ENCODE measurements around the gene EIF4G3.
"Not testable (repeated sequence)": the region's sequence is repeated elsewhere in the genome, so short reads cannot be mapped to it uniquely, and the experiment has no call there.

EIF4G3 gene

DNA sequence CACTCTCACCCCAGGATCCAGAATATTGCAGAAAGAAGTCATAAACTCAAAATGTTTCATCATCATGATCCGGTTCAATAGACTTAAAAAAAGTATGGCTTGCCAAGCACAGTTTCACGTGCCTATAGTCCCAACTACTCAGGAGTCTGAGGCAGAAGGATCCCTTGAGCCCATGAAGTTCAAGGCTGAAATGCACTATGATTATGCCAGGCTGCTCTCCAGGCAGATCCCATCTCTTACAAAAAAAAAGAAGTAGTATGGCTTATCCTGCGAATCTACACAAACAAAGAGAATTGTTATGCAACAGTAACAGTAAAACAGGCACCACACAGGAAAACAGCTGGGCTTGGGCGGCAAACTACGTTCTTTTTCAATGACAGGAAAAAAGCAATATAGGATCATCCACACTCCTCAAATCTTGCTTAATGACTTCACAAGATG lies 76.2 kb downstream of the EIF4G3 start:
- no peak for DNase-seq (ENCODE audit: low read depth)

DNA sequence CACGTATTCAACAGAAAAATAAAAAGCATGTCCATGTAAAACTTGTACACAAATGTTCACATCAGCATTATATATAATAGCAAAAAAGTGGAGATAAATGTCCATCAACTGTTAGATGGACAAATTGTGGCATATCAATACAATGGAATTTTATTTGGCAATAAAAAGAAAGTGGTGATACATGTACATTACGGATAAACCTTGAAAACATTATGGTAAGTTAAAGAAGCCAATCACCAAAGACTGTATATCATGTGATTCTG lies 76.9 kb downstream of the EIF4G3 start:
- DNase-seq (ENCODE audit: low read depth): no peak

- no peak for DNase-seq (ENCODE audit: low read depth)
These were observed 77.4 kb downstream of the EIF4G3 start for GRCh38 chr1:21099034-21099868.

GRCh38 chr1:21098186-21098915 lies 78.3 kb downstream of the EIF4G3 start:
- DNase-seq (ENCODE audit: low read depth): no peak

DNA sequence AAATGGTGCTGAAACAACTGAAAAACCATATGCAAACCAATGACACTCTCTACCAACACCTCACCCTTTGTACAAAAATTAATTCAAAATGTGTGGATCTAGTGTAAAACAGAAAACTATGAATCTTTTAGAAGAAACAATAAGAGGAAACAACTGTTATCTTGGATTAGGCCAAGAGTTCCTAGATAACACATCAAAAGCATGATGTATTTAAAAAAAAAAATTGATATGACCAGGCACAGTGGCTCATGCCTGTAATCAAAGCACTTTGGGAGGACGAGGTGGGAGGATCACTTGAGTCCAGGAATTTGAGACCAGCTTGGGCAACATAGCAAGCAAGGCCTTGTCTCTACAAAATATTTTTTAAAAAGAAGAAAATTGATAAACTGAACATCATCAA lies 79.0 kb downstream of the EIF4G3 start:
- DNase-seq (ENCODE audit: low read depth): no peak

GRCh38 chr1:21095976-21096375 lies 80.7 kb downstream of the EIF4G3 start:
- DNase-seq (ENCODE audit: low read depth): no peak

DNA sequence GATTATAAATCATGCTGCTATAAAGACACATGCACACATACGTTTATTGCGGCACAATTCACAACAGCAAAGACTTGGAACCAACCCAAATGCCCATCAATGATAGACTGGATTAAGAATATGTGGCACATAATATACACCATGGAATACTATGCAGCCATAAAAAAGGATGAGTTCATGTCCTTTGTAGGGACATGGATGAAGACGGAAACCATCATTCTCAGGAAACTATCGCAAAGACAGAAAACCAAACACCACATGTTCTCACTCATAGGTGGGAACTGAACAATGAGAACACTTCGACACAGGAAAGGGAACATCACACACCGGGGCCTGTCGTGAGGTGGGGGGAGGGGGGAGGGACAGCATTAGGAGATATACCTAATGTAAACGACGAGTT lies 82.4 kb downstream of the EIF4G3 start:
- DNase-seq (ENCODE audit: low read depth): not testable (repeated sequence)

GRCh38 chr1:21093271-21093958 lies 83.3 kb downstream of the EIF4G3 start:
- DNase-seq (ENCODE audit: low read depth): not testable (repeated sequence)

- not testable (repeated sequence) for DNase-seq (ENCODE audit: low read depth)
These were observed 84.2 kb downstream of the EIF4G3 start for GRCh38 chr1:21092545-21092944.

GRCh38 chr1:21091053-21091690 lies 85.5 kb downstream of the EIF4G3 start:
- DNase-seq (ENCODE audit: low read depth): not testable (repeated sequence)

DNA sequence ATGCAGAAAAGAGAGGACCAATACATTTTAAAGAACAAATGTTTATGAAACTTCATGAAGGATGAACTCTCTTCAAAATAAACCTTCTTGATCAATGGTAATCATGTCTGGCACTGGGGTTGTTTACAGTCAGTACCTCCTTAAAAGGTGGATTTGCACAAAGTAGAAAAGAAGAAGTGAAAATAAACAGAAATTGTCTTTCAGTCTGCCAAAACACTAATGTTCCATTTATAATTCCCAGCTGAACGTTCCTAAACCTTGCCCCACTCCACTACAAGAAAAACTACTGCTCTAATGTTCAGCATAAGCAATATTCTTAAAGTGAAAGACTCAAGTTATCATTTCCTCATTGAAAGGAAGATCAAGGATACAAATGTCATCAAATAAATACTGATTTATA lies 86.2 kb downstream of the EIF4G3 start:
- DNase-seq (ENCODE audit: low read depth): no peak

DNA sequence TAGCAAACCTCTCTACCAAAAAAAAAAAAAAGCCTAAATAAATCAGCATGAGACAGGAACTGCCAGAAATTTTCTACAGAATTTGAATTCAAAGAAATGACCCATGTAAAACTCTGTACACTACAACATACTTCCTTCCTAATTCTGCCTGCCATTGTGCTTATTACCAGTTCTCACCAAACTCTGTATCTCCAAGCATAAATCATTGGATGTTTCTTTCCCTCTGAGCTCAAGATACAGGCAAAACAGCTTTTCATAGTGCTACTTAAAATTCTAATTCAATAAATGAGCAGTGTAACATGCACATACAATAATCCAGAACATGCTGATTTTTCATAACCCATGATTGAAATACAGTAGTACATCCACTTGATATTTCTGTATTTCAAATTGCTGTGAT lies 87.0 kb downstream of the EIF4G3 start:
- DNase-seq (ENCODE audit: low read depth): no peak

DNA sequence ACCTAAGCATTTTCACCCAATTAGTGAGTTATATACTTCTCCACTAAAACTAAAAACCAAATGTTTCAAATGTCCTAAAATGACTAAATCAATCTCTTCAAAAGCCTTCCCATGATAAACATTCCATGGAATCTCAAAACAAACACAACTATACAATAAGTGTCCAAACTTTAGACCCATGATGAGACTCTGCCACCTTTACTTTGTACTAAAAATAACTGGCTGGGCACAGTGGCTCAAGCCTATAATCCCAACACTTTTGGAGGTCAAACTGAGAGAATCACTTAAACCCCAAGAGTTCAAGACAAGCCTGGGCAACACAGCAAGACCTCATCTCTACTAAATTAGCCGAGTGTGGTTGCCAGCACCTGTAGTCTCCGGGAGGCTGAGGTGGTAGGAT lies 87.4 kb downstream of the EIF4G3 start:
- DNase-seq (ENCODE audit: low read depth): no peak

- DNase-seq (ENCODE audit: low read depth): no peak
These were observed 92.4 kb downstream of the EIF4G3 start for GRCh38 chr1:21084111-21084810.

DNA sequence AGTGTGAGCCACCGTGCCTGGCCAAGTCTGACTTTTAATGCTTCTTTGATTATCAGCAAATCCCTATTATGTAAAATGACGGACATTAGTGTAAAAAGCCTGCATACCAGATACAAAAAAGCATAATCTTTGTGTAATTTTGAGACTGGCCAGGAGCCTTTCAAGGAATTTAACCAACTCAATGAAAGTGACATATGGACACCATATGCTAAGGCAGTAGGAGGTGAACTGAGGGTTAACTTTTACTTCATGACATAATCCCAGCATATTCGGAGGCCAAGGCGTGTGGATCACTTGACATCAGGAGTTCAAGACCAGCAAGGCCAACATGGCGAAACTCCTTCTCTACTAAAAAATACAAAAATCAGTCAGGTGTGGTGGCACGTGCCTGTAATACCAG lies 94.6 kb downstream of the EIF4G3 start:
- no peak for DNase-seq (ENCODE audit: low read depth)

GRCh38 chr1:21077085-21077484 lies 99.6 kb downstream of the EIF4G3 start:
- DNase-seq (ENCODE audit: low read depth): no peak

DNA sequence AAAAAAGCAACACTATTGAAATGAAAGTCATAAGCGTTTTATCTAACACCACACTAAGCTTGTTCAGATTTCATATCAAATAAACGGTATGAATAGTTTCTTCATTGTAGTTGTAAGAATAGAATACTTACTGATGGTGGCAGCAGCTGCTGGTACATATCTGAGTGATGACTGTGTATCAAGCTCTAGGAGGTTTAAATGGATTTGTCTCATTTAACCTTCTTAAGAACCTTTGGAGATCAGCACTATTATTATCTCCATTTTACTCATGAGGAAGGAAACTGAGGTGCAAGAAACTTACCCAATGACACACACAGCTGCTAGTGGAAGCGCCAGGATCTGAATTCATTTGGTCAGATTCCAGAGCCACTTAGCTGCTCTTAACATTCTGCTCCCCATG lies 104.0 kb downstream of the EIF4G3 start:
- DNase-seq (ENCODE audit: low read depth): no peak

DNA sequence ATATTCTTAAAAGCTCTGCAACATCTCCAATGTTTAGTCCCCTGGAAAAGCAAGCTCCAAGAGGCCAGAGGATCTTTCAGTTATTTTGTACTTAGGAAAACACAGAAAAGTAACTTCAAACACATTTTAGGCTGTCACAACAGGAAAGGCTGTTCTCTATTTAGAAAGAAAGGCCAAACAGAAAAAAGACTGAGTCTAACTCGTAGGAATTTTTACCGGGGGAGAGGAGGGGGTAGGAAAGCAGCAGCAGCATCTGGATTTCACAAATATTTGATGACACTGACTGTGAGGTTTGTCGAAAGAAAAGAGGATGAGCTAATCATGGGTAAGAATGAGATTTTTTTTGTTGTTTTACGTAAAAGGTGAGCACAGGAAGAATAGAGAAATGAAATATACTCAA lies 107.1 kb downstream of the EIF4G3 start:
- no peak for DNase-seq (ENCODE audit: low read depth)

DNA sequence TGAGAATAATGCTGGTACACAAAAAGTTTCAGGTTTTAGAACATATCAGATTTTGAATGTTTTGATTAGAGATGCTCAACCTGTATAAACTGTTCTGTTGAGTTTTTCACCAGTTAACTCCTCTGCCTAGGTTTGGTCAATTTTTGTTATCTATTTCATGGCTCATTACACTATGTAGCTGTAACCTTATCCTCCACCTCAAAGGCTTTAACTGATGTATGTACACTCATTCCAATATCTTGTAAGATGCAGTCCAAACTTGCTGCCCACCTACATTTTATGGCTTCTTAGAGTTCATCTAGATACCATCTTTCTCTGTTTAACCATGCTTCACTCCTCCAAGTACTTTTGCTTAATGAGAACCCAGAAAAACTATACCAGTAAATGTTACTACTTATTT lies 107.8 kb downstream of the EIF4G3 start:
- DNase-seq (ENCODE audit: low read depth): no peak

- no peak for DNase-seq (ENCODE audit: low read depth)
These were observed 109.0 kb downstream of the EIF4G3 start for GRCh38 chr1:21067551-21068227.

DNA sequence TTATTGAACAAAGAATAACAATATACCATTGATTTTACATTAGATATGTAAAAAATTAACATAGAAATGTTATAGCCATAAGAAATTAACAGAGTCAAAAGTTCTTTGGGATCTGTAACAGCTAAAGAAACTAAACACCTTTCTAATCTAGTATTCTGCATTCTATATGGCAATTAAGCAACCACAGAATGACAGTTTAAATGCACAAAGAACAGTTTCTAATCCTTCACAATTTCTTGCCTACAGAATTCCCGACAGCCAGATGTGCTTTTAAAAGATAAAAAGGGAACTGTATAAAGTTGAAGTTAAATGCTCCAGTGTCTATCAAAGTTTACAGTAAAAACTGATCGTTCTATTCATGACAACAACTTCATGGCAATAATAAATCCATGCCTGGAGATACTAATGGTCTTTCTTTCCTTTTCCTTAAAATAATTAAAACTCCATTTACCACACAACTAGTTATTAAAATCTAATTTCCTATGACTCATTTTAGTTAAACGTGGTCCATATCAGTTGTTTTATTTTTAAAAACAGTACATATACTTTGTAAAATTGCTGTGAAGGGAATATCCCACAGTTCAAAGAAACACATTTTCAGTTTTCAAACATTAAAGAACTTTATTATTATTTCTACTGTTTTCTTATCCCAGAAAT lies 110.2 kb downstream of the EIF4G3 start:
- DNase-seq (ENCODE audit: low read depth): no peak
